ENCODE measurements around the gene SLC26A11. TPM values are rescaled to one million over a fixed set of nuclear protein-coding genes. Genes with fewer than 3 reads are reported as not detected.
"Not testable (repeated sequence)": the region's sequence is repeated elsewhere in the genome, so short reads cannot be mapped to it uniquely, and the experiment has no call there.

SLC26A11 gene
- total RNA-seq, 4 donors from 2014 or later = 25.1 to 65.3 (median 31.7) TPM

GRCh38 chr17:80195671-80196529 is 24.3 kb upstream of the SLC26A11 start:
- no peaks in the 10 kb centered on the region for H3K9me3 ChIP-seq
- DNase-seq = no peak

GRCh38 chr17:80196652-80197051 is 23.6 kb upstream of the SLC26A11 start:
- no peaks in the 10 kb centered on the region for H3K27me3 ChIP-seq
- intact Hi-C loops (cut with DNase I) = no loop called here
- H3K36me3 ChIP-seq = no peaks in the 10 kb centered on the region
- no peak overlapping the region for H3K27ac ChIP-seq
- 83 to 90% methylated on average over 6 to 7 of the region's 7 CpGs for WGBS, 2 donors
- TF ChIP-seq POLR2A (IDR thresholded peaks at IDR 0.05) = no peak
- no peak for TF ChIP-seq CTCF (IDR thresholded peaks at IDR 0.05)
- peaks cover 0 to 7% of the 10 kb centered on the region in 2 donors for H3K4me1 ChIP-seq
- H3K9me3 ChIP-seq = no peaks in the 10 kb centered on the region
- H3K4me3 ChIP-seq (replicated peaks in 1 of 3) = no peak overlapping the region
- DNase-seq = no peak

More at GRCh38 chr17:80195671-80196529, 24.3 kb upstream of the SLC26A11 start:
- Histone ChIP-seq H3K27me3 (no peaks in the 10 kb centered on the region), H3K4me3 (replicated peaks in 1 of 3) (no peak overlapping the region), H3K27ac (no peak overlapping the region), H3K4me1 (peaks cover 0 to 7% of the 10 kb centered on the region in 2 donors), H3K36me3 (no peaks in the 10 kb centered on the region)
- WGBS, 2 donors = 62 to 64% methylated on average over 23 to 24 of the region's 27 CpGs
- intact Hi-C loops (cut with DNase I) = no loop called here
- TF ChIP-seq POLR2A (IDR thresholded peaks at IDR 0.05) (no peak), CTCF (IDR thresholded peaks at IDR 0.05) (peak; percentile 67 to 85 (median 81))

- TF ChIP-seq CTCF (IDR thresholded peaks at IDR 0.05) = no peak
- TF ChIP-seq POLR2A (IDR thresholded peaks at IDR 0.05) = no peak
- intact Hi-C loops (cut with DNase I) = no loop called here
These were observed 22.0 kb upstream of the SLC26A11 start for GRCh38 chr17:80198144-80198661.

GRCh38 chr17:80199295-80199694 is 20.9 kb upstream of the SLC26A11 start:
- DNase-seq; H3K4me1 ChIP-seq; H3K27ac ChIP-seq; intact Hi-C loops (cut with DNase I); H3K4me3 ChIP-seq (replicated peaks in 1 of 3); H3K9me3 ChIP-seq; H3K27me3 ChIP-seq; H3K36me3 ChIP-seq: not testable (repeated sequence)
- WGBS, 2 donors = 70 to 73% methylated on average over 6 of the region's 6 CpGs

More at GRCh38 chr17:80198144-80198661, 22.0 kb upstream of the SLC26A11 start:
- H3K4me1 ChIP-seq = peaks cover 0 to 7% of the 10 kb centered on the region in 2 donors
- no peak overlapping the region for H3K4me3 ChIP-seq (replicated peaks in 1 of 3)
- no peaks in the 10 kb centered on the region for H3K36me3 ChIP-seq
- H3K27ac ChIP-seq = no peak overlapping the region
- 52 to 77% methylated on average over 7 to 27 of the region's 27 CpGs for WGBS, 2 donors
- no peaks in the 10 kb centered on the region for H3K27me3 ChIP-seq
- DNase-seq = no peak
- no peaks in the 10 kb centered on the region for H3K9me3 ChIP-seq

GRCh38 chr17:80201446-80201845 is 18.8 kb upstream of the SLC26A11 start:
- intact Hi-C loops (cut with DNase I) = no loop called here
- no peaks in the 10 kb centered on the region for H3K9me3 ChIP-seq
- H3K27ac ChIP-seq = no peak overlapping the region
- no peak for DNase-seq
- no peaks in the 10 kb centered on the region for H3K27me3 ChIP-seq
- H3K36me3 ChIP-seq = no peaks in the 10 kb centered on the region
- H3K4me3 ChIP-seq (replicated peaks in 1 of 3) = no peak overlapping the region
- no peak for TF ChIP-seq POLR2A (IDR thresholded peaks at IDR 0.05)
- no peak for TF ChIP-seq CTCF (IDR thresholded peaks at IDR 0.05)
- H3K4me1 ChIP-seq = no peaks in the 10 kb centered on the region
- 89 to 90% methylated on average over 13 to 15 of the region's 15 CpGs for WGBS, 2 donors

All from thyroid gland (tissue), 4 donors.